GM21360 (cell line): ENCODE measurements around the gene NUDT16L1.
"Not testable (repeated sequence)": the region's sequence is repeated elsewhere in the genome, so short reads cannot be mapped to it uniquely, and the experiment has no call there.

Experiments
- ATAC-seq: cut with Tn5 transposase; IDR thresholded peaks from one replicate; pipeline ENCODE4 v1.9.1; 2021; ENCODE audit warnings: mild to moderate bottlenecking, moderate library complexity; ENCODE audit not compliant: unreplicated experiment

Gene NUDT16L1

GRCh38 chr16:4713663-4714501 lies 20.5 kb downstream of the NUDT16L1 start:
- ATAC-seq: no peak

- no peak for ATAC-seq
Measured at GRCh38 chr16:4714996-4715395, 21.6 kb downstream of the NUDT16L1 start.

- ATAC-seq: no peak
Measured at GRCh38 chr16:4718466-4718865, 25.1 kb downstream of the NUDT16L1 start.

GRCh38 chr16:4723071-4723767 lies 29.9 kb downstream of the NUDT16L1 start:
- ATAC-seq: no peak

GRCh38 chr16:4724661-4725270 lies 31.4 kb downstream of the NUDT16L1 start:
- ATAC-seq: no peak

GRCh38 chr16:4726616-4727015 lies 33.3 kb downstream of the NUDT16L1 start:
- ATAC-seq: no peak

- no peak for ATAC-seq
Measured at GRCh38 chr16:4728676-4729075, 35.3 kb downstream of the NUDT16L1 start.

GRCh38 chr16:4729876-4730275 lies 36.5 kb downstream of the NUDT16L1 start:
- no peak for ATAC-seq

- ATAC-seq: no peak
Measured at GRCh38 chr16:4733211-4733742, 39.9 kb downstream of the NUDT16L1 start.

GRCh38 chr16:4733747-4734062 lies 40.3 kb downstream of the NUDT16L1 start:
- no peak for ATAC-seq

- peak; percentile 62 for ATAC-seq
Measured at GRCh38 chr16:4734063-4734729, 40.8 kb downstream of the NUDT16L1 start, which contains the start of the genes ANKS3 and DNAAF8. Gene ANKS3 (minus strand): TSS chr16:4734271. CDS start chr16:4730149, 4,122 bp downstream. Gene DNAAF8 (plus strand): TSS chr16:4734537. CDS start chr16:4736515, 1,978 bp downstream.

GRCh38 chr16:4734730-4735535 lies 41.6 kb downstream of the NUDT16L1 start:
- peak; percentile 54 for ATAC-seq

GRCh38 chr16:4736546-4736945 lies 43.2 kb downstream of the NUDT16L1 start:
- ATAC-seq: no peak

- ATAC-seq: no peak
Measured at GRCh38 chr16:4737545-4737944, 44.2 kb downstream of the NUDT16L1 start.

- ATAC-seq: not testable (repeated sequence)
Measured at GRCh38 chr16:4738370-4738769, 45.0 kb downstream of the NUDT16L1 start.

- ATAC-seq: no peak
Measured at GRCh38 chr16:4743226-4743878, 50.0 kb downstream of the NUDT16L1 start.

- ATAC-seq: no peak
Measured at GRCh38 chr16:4744555-4745273, 51.4 kb downstream of the NUDT16L1 start.

- no peak for ATAC-seq
Measured at GRCh38 chr16:4745274-4745569, 51.9 kb downstream of the NUDT16L1 start.
